ENCODE measurements around the gene FGF18. TPM values are rescaled to one million over a fixed set of nuclear protein-coding genes. Genes with fewer than 3 reads are reported as not detected.

Gene FGF18
- total RNA-seq, 1 donor from 2014 or later: 0.06 TPM

DNA sequence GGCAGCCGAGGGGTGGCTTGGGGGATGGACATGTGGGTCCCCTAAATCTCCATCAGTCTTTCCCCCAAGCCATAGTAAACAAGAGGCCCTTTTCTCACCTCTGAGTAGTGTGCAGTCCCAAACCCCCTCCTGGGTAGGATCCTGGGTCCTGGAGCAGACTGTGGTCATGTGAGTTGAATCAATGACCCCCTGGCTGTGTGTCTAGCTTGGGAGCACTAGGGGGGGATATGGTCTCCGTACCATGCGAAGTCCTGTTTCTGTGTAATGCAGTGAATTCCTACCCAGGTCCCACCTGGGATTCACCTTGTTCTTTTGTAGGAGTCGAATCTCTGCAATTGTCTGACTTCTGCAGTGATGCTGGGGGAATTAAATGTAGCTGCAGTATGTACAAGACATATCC is 66.2 kb downstream of the FGF18 start:
- H4K20me1 ChIP-seq (ENCODE audit: low read depth): no peaks in the 10 kb centered on the region

DNA sequence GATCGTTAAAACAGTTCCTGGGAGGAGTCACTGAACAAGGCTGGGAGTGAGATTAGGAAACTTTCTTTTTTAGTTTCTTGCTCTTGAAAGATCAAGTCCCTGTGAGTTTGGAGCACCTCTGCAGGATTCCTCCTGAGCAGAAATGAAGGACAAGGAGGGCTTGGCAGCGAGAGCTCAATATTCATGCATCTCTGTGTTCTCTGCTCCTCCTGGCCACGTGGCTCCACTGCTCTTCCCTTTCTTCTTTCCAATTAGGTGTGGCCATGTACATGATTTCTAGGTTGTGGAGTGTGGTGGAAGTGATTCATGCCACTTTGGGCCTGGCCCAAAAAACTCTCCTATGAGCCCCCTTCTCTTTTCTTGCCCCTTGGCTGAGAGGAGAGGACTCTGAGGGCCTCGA is 67.2 kb downstream of the FGF18 start:
- Mint-ChIP-seq H3K4me3 (no peak overlapping the region), H3K27ac (peak overlapping the region; percentile 15)

More for the DNA sequence above, 66.2 kb downstream of the FGF18 start:
- no peaks in the 10 kb centered on the region for H3K9me3 ChIP-seq (ENCODE audit: low read depth)
- no peak for DNase-seq (ENCODE audit: low spot score)
- H3K4me1 ChIP-seq: peaks cover 18% of the 10 kb centered on the region
- H3K27ac ChIP-seq: no peak overlapping the region
- H3F3A ChIP-seq (ENCODE audit: low read depth): peaks cover 3% of the 10 kb centered on the region
- TF ChIP-seq EZH2 (IDR thresholded peaks at IDR 0.05) (no peak), EZH2phosphoT487 (IDR thresholded peaks at IDR 0.05) (no peak)
- TF ChIP-seq, protein P1, sequence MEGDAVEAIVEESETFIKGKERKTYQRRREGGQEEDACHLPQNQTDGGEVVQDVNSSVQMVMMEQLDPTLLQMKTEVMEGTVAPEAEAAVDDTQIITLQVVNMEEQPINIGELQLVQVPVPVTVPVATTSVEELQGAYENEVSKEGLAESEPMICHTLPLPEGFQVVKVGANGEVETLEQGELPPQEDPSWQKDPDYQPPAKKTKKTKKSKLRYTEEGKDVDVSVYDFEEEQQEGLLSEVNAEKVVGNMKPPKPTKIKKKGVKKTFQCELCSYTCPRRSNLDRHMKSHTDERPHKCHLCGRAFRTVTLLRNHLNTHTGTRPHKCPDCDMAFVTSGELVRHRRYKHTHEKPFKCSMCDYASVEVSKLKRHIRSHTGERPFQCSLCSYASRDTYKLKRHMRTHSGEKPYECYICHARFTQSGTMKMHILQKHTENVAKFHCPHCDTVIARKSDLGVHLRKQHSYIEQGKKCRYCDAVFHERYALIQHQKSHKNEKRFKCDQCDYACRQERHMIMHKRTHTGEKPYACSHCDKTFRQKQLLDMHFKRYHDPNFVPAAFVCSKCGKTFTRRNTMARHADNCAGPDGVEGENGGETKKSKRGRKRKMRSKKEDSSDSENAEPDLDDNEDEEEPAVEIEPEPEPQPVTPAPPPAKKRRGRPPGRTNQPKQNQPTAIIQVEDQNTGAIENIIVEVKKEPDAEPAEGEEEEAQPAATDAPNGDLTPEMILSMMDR (IDR thresholded peaks at IDR 0.05): no peak
- H3K36me3 ChIP-seq: no peaks in the 10 kb centered on the region
- H3K4me2 ChIP-seq: no peak overlapping the region
- Mint-ChIP-seq H3K27me3 (ENCODE audit: insufficient read depth, low read depth) (peaks cover 11% of the 10 kb centered on the region), H3K4me1 (peaks cover 38% of the 10 kb centered on the region), H3K4me3 (no peak overlapping the region), H3K27ac (no peak overlapping the region), H3K36me3 (no peaks in the 10 kb centered on the region), H3K9me3 (no peaks in the 10 kb centered on the region)
- no peak overlapping the region for H2AFZ ChIP-seq (replicated peaks)
- H3K79me2 ChIP-seq (ENCODE audit: low read depth): no peaks in the 10 kb centered on the region
- H3K9ac ChIP-seq: no peak overlapping the region
- H3K4me3 ChIP-seq: no peak overlapping the region
- H3K27me3 ChIP-seq: no peaks in the 10 kb centered on the region

DNA sequence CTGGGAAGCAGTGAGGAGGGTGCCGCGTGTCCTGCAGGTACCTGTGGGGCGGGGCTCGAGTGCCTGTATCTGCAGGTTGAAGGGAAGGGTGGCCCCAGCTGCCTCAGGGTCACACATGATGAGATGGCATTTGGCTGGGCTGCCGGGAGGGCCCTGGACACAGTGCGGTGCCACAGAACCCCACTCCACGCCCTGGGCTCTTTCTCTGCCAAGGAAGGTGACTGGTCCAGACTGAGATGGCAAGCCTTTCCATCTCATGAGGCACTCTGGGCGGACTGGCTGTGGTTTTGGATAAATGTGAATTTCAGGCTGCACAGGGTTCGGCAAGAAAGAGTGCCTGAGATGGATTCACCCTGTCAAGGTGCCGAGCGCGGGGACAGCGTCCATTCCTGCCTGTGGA is 69.4 kb downstream of the FGF18 start:
- Histone ChIP-seq H3K79me2 (ENCODE audit: low read depth) (no peaks in the 10 kb centered on the region), H3K9me3 (ENCODE audit: low read depth) (no peaks in the 10 kb centered on the region), H3K4me1 (peaks cover 2% of the 10 kb centered on the region), H3K4me2 (no peak overlapping the region), H3K4me3 (no peak overlapping the region), H4K20me1 (ENCODE audit: low read depth) (no peaks in the 10 kb centered on the region), H2AFZ (replicated peaks) (no peak overlapping the region), H3K27ac (no peak overlapping the region), H3K27me3 (no peaks in the 10 kb centered on the region), H3K36me3 (no peaks in the 10 kb centered on the region), H3F3A (ENCODE audit: low read depth) (peaks cover 7% of the 10 kb centered on the region), H3K9ac (no peak overlapping the region)
- no peak overlapping the region for H3K4me3 Mint-ChIP-seq
- peaks cover 29% of the 10 kb centered on the region for H3K4me1 Mint-ChIP-seq
- H3K27me3 Mint-ChIP-seq (ENCODE audit: insufficient read depth, low read depth): peaks cover 11% of the 10 kb centered on the region
- H3K27ac Mint-ChIP-seq: no peak overlapping the region
- no peaks in the 10 kb centered on the region for H3K36me3 Mint-ChIP-seq
- H3K9me3 Mint-ChIP-seq: no peaks in the 10 kb centered on the region
- TF ChIP-seq, protein P1 (IDR thresholded peaks at IDR 0.05): no peak
- DNase-seq (ENCODE audit: low spot score): no peak

More for the DNA sequence above, 67.2 kb downstream of the FGF18 start:
- no peak overlapping the region for H3K27ac ChIP-seq
- H3K27me3 ChIP-seq: no peaks in the 10 kb centered on the region
- no peak for DNase-seq (ENCODE audit: low spot score)
- peaks cover 36% of the 10 kb centered on the region for H3K4me1 Mint-ChIP-seq
- no peak overlapping the region for H3K9ac ChIP-seq
- H4K20me1 ChIP-seq (ENCODE audit: low read depth): no peaks in the 10 kb centered on the region
- H2AFZ ChIP-seq (replicated peaks): no peak overlapping the region
- no peaks in the 10 kb centered on the region for H3K79me2 ChIP-seq (ENCODE audit: low read depth)
- H3K4me2 ChIP-seq: no peak overlapping the region
- H3K36me3 ChIP-seq: no peaks in the 10 kb centered on the region
- H3K4me3 ChIP-seq: no peak overlapping the region
- no peaks in the 10 kb centered on the region for H3K36me3 Mint-ChIP-seq
- H3K27me3 Mint-ChIP-seq (ENCODE audit: insufficient read depth, low read depth): peaks cover 11% of the 10 kb centered on the region
- H3F3A ChIP-seq (ENCODE audit: low read depth): peaks cover 3% of the 10 kb centered on the region
- TF ChIP-seq EZH2phosphoT487 (IDR thresholded peaks at IDR 0.05) (no peak), EZH2 (IDR thresholded peaks at IDR 0.05) (no peak)
- TF ChIP-seq, protein P1 (IDR thresholded peaks at IDR 0.05): no peak
- H3K4me1 ChIP-seq: peaks cover 18% of the 10 kb centered on the region
- no peaks in the 10 kb centered on the region for H3K9me3 Mint-ChIP-seq
- no peaks in the 10 kb centered on the region for H3K9me3 ChIP-seq (ENCODE audit: low read depth)

All from neural progenitor cell (in vitro differentiated cells).